Measurements from ENCODE around the gene CRY2.
A peak's percentile ranks its signal among the peaks of the same experiment; 100 is the strongest.

The CRY2 gene

GRCh38 chr11:45877845-45878244 lies 30.6 kb downstream of the CRY2 start:
- DNase-seq (ENCODE audit: low read depth in 2 of 2) = no peak

GRCh38 chr11:45879803-45880686 lies 32.8 kb downstream of the CRY2 start:
- DNase-seq (ENCODE audit: low read depth in 2 of 2) = no peak

GRCh38 chr11:45880772-45881570 lies 33.7 kb downstream of the CRY2 start:
- DNase-seq (ENCODE audit: low read depth in 2 of 2) = no peak

GRCh38 chr11:45881708-45882368 lies 34.6 kb downstream of the CRY2 start:
- DNase-seq (ENCODE audit: low read depth in 2 of 2) = no peak

GRCh38 chr11:45884596-45885185 lies 37.4 kb downstream of the CRY2 start:
- DNase-seq (ENCODE audit: low read depth in 2 of 2) = no peak

GRCh38 chr11:45885274-45885920 lies 38.1 kb downstream of the CRY2 start, which contains the start of gene MAPK8IP1:
Gene MAPK8IP1 (plus strand): TSS chr11:45885651. CDS start chr11:45885821, 170 bp downstream.
- peak; percentile 39 to 50 for DNase-seq (ENCODE audit: low read depth in 2 of 2)

GRCh38 chr11:45885921-45886721 lies 38.8 kb downstream of the CRY2 start:
- no peak for DNase-seq (ENCODE audit: low read depth in 2 of 2)

GRCh38 chr11:45886816-45887520 lies 39.7 kb downstream of the CRY2 start:
- no peak for DNase-seq (ENCODE audit: low read depth in 2 of 2)

- no peak for DNase-seq (ENCODE audit: low read depth in 2 of 2)
Measured at GRCh38 chr11:45887587-45887986, 40.3 kb downstream of the CRY2 start.

GRCh38 chr11:45889555-45889954 lies 42.3 kb downstream of the CRY2 start:
- DNase-seq (ENCODE audit: low read depth in 2 of 2) = no peak

GRCh38 chr11:45889966-45890365 lies 42.7 kb downstream of the CRY2 start:
- no peak for DNase-seq (ENCODE audit: low read depth in 2 of 2)

GRCh38 chr11:45890886-45891550 lies 43.7 kb downstream of the CRY2 start:
- DNase-seq (ENCODE audit: low read depth in 2 of 2) = no peak

GRCh38 chr11:45892856-45893255 lies 45.6 kb downstream of the CRY2 start:
- no peak for DNase-seq (ENCODE audit: low read depth in 2 of 2)

- no peak for DNase-seq (ENCODE audit: low read depth in 2 of 2)
Measured at GRCh38 chr11:45894555-45895247, 47.4 kb downstream of the CRY2 start.

GRCh38 chr11:45895553-45896259 lies 48.4 kb downstream of the CRY2 start:
- no peak for DNase-seq (ENCODE audit: low read depth in 2 of 2)

GRCh38 chr11:45896422-45896984 lies 49.2 kb downstream of the CRY2 start:
- DNase-seq (ENCODE audit: low read depth in 2 of 2) = no peak

- no peak for DNase-seq (ENCODE audit: low read depth in 2 of 2)
Measured at GRCh38 chr11:45897556-45897955, 50.3 kb downstream of the CRY2 start.

- no peak for DNase-seq (ENCODE audit: low read depth in 2 of 2)
Measured at GRCh38 chr11:45899086-45899447, 51.8 kb downstream of the CRY2 start.

All from stimulated activated CD4-positive, alpha-beta T cell treated with anti-CD3 and anti-CD28 coated beads, Interleukin-4, amount 100 ng/mL, for 48 hours (primary cell).